Fibroblast of skin of right quadriceps (primary cell): ENCODE data around the gene SYNPR.

Experiments
- DNase-seq: peaks from one replicate; pipeline ENCODE4 v3.0.0-alpha.2; 2013

The SYNPR gene

GRCh38 chr3:63308072-63308471 is 30.0 kb downstream of the SYNPR start:
- DNase-seq = no peak

DNA sequence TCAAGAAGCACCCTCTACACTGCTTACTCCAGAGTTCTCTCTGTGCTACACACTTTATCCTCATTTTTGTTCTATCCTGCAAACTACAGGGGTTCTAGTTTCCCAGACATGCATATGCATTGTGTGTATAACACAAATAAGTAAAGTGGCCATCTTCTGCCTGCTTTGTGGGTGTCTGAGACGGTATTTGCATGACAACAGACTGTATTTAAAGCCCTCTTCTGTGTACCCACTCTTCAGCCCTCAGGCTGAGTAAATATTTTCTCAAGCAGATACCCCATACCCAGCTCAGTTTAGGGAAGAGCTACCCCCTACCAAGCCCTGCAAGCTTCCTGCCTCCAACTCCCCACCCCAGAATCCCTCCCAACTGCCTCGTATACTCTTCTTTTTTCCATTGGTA is 31.7 kb downstream of the SYNPR start:
- no peak for DNase-seq

DNA sequence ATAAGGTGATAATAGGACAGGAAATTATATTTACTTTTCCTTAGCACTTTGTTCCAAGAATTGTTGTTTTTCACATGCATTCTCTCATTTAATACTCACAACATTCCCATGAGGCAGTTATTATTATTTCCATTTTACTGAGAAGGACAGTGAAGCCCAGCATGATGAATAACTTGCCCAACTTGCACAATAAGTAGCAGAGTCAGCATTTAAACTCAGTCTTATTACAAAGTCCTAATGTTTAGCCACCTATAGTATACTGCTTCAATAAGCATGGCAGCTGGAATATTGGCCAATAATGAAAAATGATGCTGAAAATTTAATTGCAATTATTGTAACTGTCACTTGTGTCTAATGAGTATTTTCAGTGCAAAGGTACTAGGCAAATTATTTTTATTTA is 45.7 kb downstream of the SYNPR start:
- no peak for DNase-seq

GRCh38 chr3:63324621-63325020 is 46.5 kb downstream of the SYNPR start:
- no peak for DNase-seq

DNA sequence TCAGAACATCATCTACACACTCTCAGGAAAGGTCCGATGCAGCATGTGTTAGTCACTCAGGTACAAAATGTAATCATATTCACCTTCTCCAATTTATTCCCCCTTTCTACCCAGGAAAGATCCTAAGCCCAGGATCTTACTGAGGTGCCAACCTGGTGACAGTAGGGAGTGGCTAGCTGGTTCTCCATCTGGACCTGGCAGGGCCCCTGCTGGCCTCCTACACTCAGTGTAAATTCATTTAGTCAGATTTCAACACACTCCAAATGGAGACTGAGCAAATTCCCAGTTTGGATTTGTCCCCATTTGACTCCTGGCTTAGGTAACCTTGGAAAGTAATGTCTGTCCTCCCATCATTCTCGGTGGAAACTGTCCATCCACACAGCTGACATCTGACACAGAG is 47.3 kb downstream of the SYNPR start:
- no peak for DNase-seq

DNA sequence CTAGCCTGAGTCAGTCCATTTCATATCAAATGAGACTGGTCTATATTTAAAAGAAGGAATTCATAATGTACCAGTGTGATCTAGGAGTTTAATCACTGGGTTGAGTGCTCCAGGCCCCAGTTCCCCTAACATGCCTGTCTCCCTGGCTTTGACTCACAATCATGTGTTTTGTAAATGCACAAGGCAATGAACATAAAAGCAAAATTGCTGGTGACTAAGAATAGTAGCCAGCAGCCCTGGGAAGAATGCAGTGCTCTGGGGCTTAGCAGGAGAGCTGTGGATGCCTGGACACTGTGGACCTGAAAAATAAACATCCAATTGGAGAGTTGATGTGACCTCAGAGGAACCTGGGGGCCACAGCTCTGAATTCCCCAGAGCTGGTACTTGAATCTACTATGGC is 50.3 kb downstream of the SYNPR start:
- DNase-seq = peak; percentile 32

- DNase-seq = no peak
Measured at GRCh38 chr3:63331520-63331919, 53.4 kb downstream of the SYNPR start.

- no peak for DNase-seq
Measured at GRCh38 chr3:63333815-63334214, 55.7 kb downstream of the SYNPR start.

- no peak for DNase-seq
Measured at GRCh38 chr3:63338351-63338750, 60.2 kb downstream of the SYNPR start.

- DNase-seq = peak; percentile 99
Measured at GRCh38 chr3:63343674-63344073, 65.6 kb downstream of the SYNPR start.

GRCh38 chr3:63344661-63345060 is 66.6 kb downstream of the SYNPR start:
- no peak for DNase-seq

GRCh38 chr3:63349583-63350573 is 71.8 kb downstream of the SYNPR start:
- DNase-seq = peak; percentile 68

DNA sequence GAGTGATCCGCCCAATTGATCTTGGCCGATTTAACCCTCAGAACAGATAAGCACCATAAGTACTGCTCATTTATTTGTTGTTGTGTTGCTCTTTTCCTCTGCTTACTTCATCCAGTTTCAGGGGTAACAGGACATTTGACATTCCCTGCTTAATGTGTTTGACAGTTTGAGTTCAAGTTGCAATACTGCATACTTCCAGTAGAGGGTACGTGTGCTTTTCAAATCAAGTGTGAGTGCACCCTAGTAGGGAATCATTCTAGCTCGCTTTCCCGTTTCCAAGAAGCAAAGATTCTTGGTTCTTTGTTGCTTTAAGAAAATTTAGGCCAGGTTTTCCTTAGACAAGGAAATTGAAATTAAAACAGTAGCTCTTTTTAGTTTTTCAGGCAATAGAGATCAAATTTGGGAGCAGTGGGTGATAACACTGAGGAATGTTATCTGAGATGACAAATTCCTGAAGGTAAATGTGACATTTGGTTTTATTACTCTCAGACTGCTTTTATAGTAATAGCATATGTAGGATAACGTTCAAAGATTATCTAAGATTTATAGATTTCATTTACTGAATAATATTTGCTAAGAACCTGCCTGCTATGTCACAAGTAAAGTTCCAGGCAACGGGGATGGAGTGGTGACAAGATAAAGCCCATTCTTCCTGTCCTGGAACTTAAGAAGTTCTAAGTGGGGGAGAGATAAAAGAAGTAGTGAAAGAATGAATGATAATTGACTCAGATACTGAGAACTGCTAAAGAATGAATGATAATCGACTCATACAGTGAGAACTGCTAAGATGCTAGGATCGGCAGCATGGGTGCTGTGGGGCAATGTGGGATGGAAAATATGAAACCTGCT is 73.3 kb downstream of the SYNPR start:
- DNase-seq = peak; percentile 65

DNA sequence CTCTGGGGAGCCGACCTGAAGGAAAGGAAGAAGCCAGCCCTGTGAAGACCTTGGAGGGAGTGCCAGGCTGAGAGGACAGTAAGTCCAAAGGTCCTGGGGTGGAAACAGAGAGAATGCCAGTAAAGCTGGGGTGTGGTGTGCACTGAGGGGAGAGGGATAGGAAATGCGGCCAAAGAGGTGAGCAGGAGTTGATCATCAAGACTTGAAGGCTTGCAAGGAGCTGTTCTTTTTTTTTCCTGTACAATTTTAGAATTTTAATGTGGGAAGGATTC is 73.8 kb downstream of the SYNPR start:
- DNase-seq = no peak

GRCh38 chr3:63353383-63353782 is 75.3 kb downstream of the SYNPR start:
- peak; percentile 65 for DNase-seq

DNA sequence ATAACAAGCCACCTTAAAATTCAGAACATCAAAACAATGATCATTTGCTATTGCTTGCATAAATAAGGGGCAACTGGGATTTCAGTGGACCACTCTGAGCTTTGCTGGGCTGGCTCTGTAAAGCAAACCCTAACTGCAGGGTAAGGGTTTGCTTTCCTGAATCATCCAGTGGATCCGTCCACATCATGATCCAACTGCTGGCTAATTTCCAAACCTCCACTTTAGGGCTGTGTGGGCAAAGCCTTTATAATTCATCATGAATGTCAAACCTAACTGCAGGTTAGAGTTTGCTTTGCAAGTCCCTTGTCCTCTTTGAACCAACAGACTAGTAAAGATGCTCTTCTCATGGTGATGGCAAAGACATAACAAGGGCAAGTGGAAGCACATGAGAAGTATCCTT is 76.1 kb downstream of the SYNPR start:
- peak; percentile 22 for DNase-seq

- peak; percentile 86 for DNase-seq
Measured at GRCh38 chr3:63355809-63356208, 77.7 kb downstream of the SYNPR start.

DNA sequence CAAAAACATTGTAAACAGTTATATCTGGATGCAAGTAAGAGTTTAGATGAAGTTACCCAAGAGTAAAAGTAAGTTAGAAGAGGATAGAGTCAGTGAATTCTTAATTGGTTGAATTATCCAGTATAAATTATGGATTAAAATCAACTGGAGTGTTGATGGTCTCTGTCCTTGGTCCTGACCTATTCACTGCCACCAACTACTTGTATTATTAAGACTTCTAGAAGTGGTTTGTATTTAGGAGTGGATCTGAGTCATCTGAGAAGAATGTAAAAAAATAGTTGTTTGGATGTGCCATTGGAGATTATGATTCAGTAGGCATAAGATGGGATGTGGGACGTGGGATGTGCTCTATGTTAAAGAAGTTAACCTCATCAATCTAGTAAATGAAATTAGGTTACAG is 86.4 kb downstream of the SYNPR start:
- DNase-seq = peak; percentile 56

GRCh38 chr3:63364910-63365309 is 86.8 kb downstream of the SYNPR start:
- no peak for DNase-seq

DNA sequence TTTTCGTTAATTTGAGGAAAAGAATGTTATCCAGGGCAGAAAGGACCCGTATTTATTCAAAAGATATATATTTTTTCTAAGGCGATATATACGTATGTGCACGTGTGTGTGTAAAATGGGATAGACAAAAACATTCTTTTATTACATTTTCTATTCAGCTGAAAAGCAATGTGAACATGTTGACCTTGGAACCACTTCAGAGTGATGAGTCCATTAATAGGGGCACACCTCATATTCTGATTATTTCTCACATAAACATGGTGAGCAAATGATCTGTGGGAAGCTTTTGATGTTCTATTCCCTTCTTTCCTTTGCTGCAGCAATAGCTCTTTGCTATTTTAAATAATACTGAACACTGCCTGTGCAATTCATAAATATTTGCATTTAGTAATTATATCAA is 87.6 kb downstream of the SYNPR start:
- no peak for DNase-seq

- DNase-seq = no peak
Measured at GRCh38 chr3:63370094-63370493, 92.0 kb downstream of the SYNPR start.

- no peak for DNase-seq
Measured at GRCh38 chr3:63383040-63383439, 104.9 kb downstream of the SYNPR start.

- DNase-seq = no peak
Measured at GRCh38 chr3:63384382-63384781, 106.3 kb downstream of the SYNPR start.

DNA sequence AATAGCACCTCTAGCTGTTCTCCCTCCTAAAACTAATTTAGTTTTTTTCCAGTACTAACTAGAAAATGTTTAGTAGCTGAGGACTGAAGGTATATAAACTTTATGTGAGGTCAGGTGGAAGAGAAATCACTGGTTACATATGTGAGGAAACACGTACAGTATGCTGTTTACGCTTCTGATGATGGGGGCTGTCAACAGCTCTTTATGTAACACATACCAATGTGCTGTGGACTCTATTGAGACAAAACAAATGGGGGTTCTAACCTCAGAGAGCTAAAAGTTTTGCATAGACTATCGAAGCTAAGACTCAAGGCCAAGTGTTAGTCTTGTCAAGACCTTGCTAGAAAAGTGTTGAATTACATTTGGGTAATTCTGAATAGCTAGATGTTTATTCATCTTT is 107.5 kb downstream of the SYNPR start:
- no peak for DNase-seq
